H9 (cell line): Measurements from ENCODE around the gene PLA2G2F. TPM values are rescaled to one million over a fixed set of nuclear protein-coding genes. Genes with fewer than 3 reads are reported as not detected.

ENCODE experiments used
- DNase-seq: peaks from one replicate; pipeline ENCODE4 v3.0.0-alpha.2; 2017
- H2AFZ ChIP-seq: one replicate; pipeline ENCODE4 v1.6.1; 2013; ENCODE audit warnings: mild to moderate bottlenecking, low read length, control low read depth, moderate library complexity
- H2AK5ac ChIP-seq: 2 replicates; pipeline ENCODE4 v1.6.1; 2013; ENCODE audit warnings: low read length, control low read depth, mixed read lengths; ENCODE audit not compliant: insufficient read length
- H2BK120ac ChIP-seq: one replicate; pipeline ENCODE4 v1.6.1; 2013; ENCODE audit warnings: low read depth, mild to moderate bottlenecking, low read length, control low read depth, inconsistent platforms; ENCODE audit not compliant: poor library complexity, severe bottlenecking
- H2BK12ac ChIP-seq: 2 replicates; pipeline ENCODE4 v1.6.1; 2013; ENCODE audit warnings: low read length, control low read depth, mixed read lengths, low read depth; ENCODE audit not compliant: insufficient read length
- H2BK15ac ChIP-seq: 2 replicates; pipeline ENCODE4 v1.6.1; 2013; ENCODE audit warnings: low read depth, low read length, control low read depth
- H2BK20ac ChIP-seq: one replicate; pipeline ENCODE4 v1.6.1; 2013; ENCODE audit warnings: low read depth, mild to moderate bottlenecking, low read length, control low read depth, inconsistent platforms; ENCODE audit not compliant: poor library complexity, severe bottlenecking
- H2BK5ac ChIP-seq: 2 replicates; pipeline ENCODE4 v1.6.1; 2013; ENCODE audit warnings: low read length, control low read depth, mixed read lengths; ENCODE audit not compliant: insufficient read length
- H3K14ac ChIP-seq: 2 replicates; pipeline ENCODE4 v1.6.1; 2013; ENCODE audit warnings: low read length, control low read depth; ENCODE audit not compliant: insufficient read depth
- H3K18ac ChIP-seq: 2 replicates; pipeline ENCODE4 v1.6.1; 2013; ENCODE audit warnings: low read depth, mild to moderate bottlenecking, mixed read lengths, low read length, control low read depth; ENCODE audit not compliant: insufficient read length
- H3K23ac ChIP-seq: 2 replicates; pipeline ENCODE4 v1.6.1; 2013; ENCODE audit warnings: low read length, control low read depth, mixed read lengths, low read depth; ENCODE audit not compliant: insufficient read length
- H3K23me2 ChIP-seq: 2 replicates; pipeline ENCODE4 v1.6.1; 2013; ENCODE audit warnings: low read depth, mild to moderate bottlenecking, mixed read lengths, low read length, control low read depth; ENCODE audit not compliant: insufficient read length, poor library complexity, severe bottlenecking
- H3K27ac ChIP-seq: 2 replicates; pipeline ENCODE4 v1.5.1; 2013; ENCODE audit warnings: low read length, control low read depth, mixed read lengths, low read depth; ENCODE audit not compliant: insufficient read length
- H3K27me3 ChIP-seq: 2 replicates; pipeline ENCODE4 v1.6.1; 2013; ENCODE audit warnings: low read length, control low read depth, inconsistent platforms; ENCODE audit not compliant: insufficient read depth
- H3K4ac ChIP-seq: 2 replicates; pipeline ENCODE4 v1.6.1; 2013; ENCODE audit warnings: low read depth, mild to moderate bottlenecking, control low read depth, inconsistent platforms, low read length, moderate library complexity
- H3K4me1 ChIP-seq: 2 replicates; pipeline ENCODE4 v1.6.1; 2013; ENCODE audit warnings: low read length, control low read depth, inconsistent platforms; ENCODE audit not compliant: insufficient read depth
- H3K4me2 ChIP-seq: 2 replicates; pipeline ENCODE4 v1.6.1; 2013; ENCODE audit warnings: low read length, control low read depth, mixed read lengths; ENCODE audit not compliant: insufficient read length, insufficient read depth
- H3K56ac ChIP-seq: 2 replicates; pipeline ENCODE4 v1.6.1; 2013; ENCODE audit warnings: low read depth, mild to moderate bottlenecking, mixed read lengths, low read length, control low read depth; ENCODE audit not compliant: insufficient read length
- H3K79me1 ChIP-seq: 2 replicates; pipeline ENCODE4 v1.6.1; 2013; ENCODE audit warnings: low read depth, mild to moderate bottlenecking, moderate library complexity, low read length, control low read depth, inconsistent platforms; ENCODE audit not compliant: insufficient read depth, poor library complexity, severe bottlenecking
- H3K79me2 ChIP-seq: 2 replicates; pipeline ENCODE4 v1.6.1; 2013; ENCODE audit warnings: low read length, control low read depth, inconsistent platforms; ENCODE audit not compliant: insufficient read depth
- H3K9ac ChIP-seq: 2 replicates; pipeline ENCODE4 v1.6.1; 2013; ENCODE audit warnings: low read length, control low read depth, mixed read lengths; ENCODE audit not compliant: insufficient read length; ENCODE audit errors: extremely low read depth
- H3K9me3 ChIP-seq: one replicate; pipeline ENCODE4 v1.6.1; 2013; ENCODE audit warnings: low read depth, low read length, inconsistent platforms; ENCODE audit not compliant: control insufficient read depth
- H3T11ph ChIP-seq: one replicate; pipeline ENCODE4 v1.6.1; 2013; ENCODE audit warnings: mild to moderate bottlenecking, low read length, control low read depth, inconsistent platforms
- H4K20me1 ChIP-seq: one replicate; pipeline ENCODE4 v1.6.1; 2013; ENCODE audit not compliant: control insufficient read depth, insufficient read length, insufficient read depth
- H4K5ac ChIP-seq: 2 replicates; pipeline ENCODE4 v1.6.1; 2013; ENCODE audit warnings: low read depth, mild to moderate bottlenecking, mixed read lengths, low read length, control low read depth; ENCODE audit not compliant: insufficient read length
- H4K8ac ChIP-seq: replicated peaks from 2 replicates; pipeline ENCODE4 v1.6.1; 2013; ENCODE audit warnings: low read length, control low read depth, mixed read lengths, low read depth; ENCODE audit not compliant: insufficient read length
- H4K91ac ChIP-seq: 2 replicates; pipeline ENCODE4 v1.6.1; 2013; ENCODE audit warnings: low read depth, mild to moderate bottlenecking, moderate library complexity, mixed read lengths, low read length, control low read depth; ENCODE audit not compliant: insufficient read length
- H3K27ac Mint-ChIP-seq, 3 experiments: 2 replicates in 2 of 3; 3 replicates in 1 of 3; pipeline ENCODE4 v1.8.0; 2020 to 2021; ENCODE audit warnings: mixed read lengths in 3 of 3, mild to moderate bottlenecking in 1 of 3, moderate library complexity in 1 of 3
- H3K27me3 Mint-ChIP-seq: 2 replicates; pipeline ENCODE4 v1.8.0; 2021; ENCODE audit warnings: low read depth, mild to moderate bottlenecking, moderate library complexity, mixed read lengths
- H3K36me3 Mint-ChIP-seq, 3 experiments: 2 replicates in 2 of 3; 3 replicates in 1 of 3; pipeline ENCODE4 v1.8.0; 2020 to 2021; ENCODE audit warnings: low read depth in 3 of 3, mixed read lengths in 3 of 3; ENCODE audit not compliant: insufficient read depth in 1 of 3
- H3K4me1 Mint-ChIP-seq, 2 experiments: 2 replicates each; pipeline ENCODE4 v1.8.0; 2020; ENCODE audit warnings: mixed read lengths in 2 of 2
- H3K4me3 Mint-ChIP-seq, 2 experiments: 2 replicates in 1 of 2; 3 replicates in 1 of 2; pipeline ENCODE4 v1.8.0; 2020 to 2021; ENCODE audit warnings: mild to moderate bottlenecking in 2 of 2, mixed read lengths in 2 of 2, moderate library complexity in 1 of 2
- H3K9me3 Mint-ChIP-seq, 2 experiments: 2 replicates in 1 of 2; 3 replicates in 1 of 2; pipeline ENCODE4 v1.8.0; 2020; ENCODE audit warnings: mild to moderate bottlenecking in 2 of 2, mixed read lengths in 2 of 2, moderate library complexity in 1 of 2
- WGBS: extraction: QIAGEN DNeasy Blood & Tissue Kit; methylation state at CpG from one replicate; pipeline ENCODE4 v1.1.7; 2013; ENCODE audit warnings: missing lambda C conversion rate, low lambda C conversion rate, mixed read lengths; ENCODE audit not compliant: insufficient read length; ENCODE audit errors: extremely low coverage; 5-methylcytosine and 5-hydroxymethylcytosine counted together
- total RNA-seq: library from RNA; stranded (reverse); gene quantifications from 2 replicates; pipeline ENCODE4 v1.2.1, GENCODE V29; 2021
- TF ChIP-seq, protein P1 (sequence below): fragments of 200-600 bp; sonication (generic); conservative IDR thresholded peaks from 3 replicates; pipeline ENCODE4 v1.8.0; 2021; ENCODE audit warnings: antibody characterized with exemption, mild to moderate bottlenecking

The PLA2G2F gene
- total RNA-seq, 1 experiment from 2014 or later = not detected

DNA sequence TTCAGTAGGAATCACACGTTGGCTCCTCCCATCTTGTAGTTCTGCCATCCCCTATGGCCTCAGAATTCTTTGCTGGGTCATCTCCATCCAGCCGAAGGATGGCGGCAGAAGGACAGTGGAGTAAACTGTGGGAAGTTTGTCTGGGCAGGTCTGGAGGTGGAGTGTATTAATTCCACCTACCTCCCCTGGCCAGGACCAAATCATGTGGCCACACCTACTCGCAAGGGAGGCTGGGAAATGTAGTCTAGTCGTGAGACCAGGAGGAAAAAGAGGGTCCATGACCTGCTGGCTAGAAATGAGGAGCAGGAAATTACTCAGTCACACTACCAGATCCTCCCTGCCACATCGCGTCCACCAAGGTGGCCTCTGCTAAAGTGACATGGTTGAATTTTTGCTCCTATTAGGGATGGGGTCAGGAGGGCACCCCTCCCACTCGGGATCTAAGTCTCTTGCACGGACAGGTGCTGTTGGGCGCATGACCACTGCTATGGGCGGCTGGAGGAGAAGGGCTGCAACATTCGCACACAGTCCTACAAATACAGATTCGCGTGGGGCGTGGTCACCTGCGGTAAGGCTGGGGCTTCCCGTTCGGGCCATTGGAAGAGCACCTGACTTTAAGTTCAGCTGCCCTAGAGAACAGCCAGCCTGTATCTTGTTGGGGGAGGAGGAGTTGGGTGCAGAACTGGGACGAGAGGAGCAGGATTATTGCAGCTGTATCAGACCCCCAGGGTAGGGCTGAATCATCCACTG is 49.6 kb upstream of the PLA2G2F start:
- TF ChIP-seq, protein P1, sequence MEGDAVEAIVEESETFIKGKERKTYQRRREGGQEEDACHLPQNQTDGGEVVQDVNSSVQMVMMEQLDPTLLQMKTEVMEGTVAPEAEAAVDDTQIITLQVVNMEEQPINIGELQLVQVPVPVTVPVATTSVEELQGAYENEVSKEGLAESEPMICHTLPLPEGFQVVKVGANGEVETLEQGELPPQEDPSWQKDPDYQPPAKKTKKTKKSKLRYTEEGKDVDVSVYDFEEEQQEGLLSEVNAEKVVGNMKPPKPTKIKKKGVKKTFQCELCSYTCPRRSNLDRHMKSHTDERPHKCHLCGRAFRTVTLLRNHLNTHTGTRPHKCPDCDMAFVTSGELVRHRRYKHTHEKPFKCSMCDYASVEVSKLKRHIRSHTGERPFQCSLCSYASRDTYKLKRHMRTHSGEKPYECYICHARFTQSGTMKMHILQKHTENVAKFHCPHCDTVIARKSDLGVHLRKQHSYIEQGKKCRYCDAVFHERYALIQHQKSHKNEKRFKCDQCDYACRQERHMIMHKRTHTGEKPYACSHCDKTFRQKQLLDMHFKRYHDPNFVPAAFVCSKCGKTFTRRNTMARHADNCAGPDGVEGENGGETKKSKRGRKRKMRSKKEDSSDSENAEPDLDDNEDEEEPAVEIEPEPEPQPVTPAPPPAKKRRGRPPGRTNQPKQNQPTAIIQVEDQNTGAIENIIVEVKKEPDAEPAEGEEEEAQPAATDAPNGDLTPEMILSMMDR = no peak
- Histone ChIP-seq H3K9ac (no peak overlapping the region), H3K27ac (no peak overlapping the region), H3K23ac (no peak overlapping the region), H3K18ac (no peak overlapping the region), H4K91ac (no peak overlapping the region), H3K79me1 (no peaks in the 10 kb centered on the region), H2AK5ac (no peak overlapping the region), H3K27me3 (no peaks in the 10 kb centered on the region), H3K4me1 (no peaks in the 10 kb centered on the region), H2BK20ac (no peak overlapping the region), H2BK12ac (no peak overlapping the region), H4K20me1 (no peaks in the 10 kb centered on the region), H2AFZ (peak overlapping the region; percentile 94), H2BK120ac (no peak overlapping the region), H3K23me2 (no peaks in the 10 kb centered on the region), H4K8ac (no peak overlapping the region), H3K79me2 (no peaks in the 10 kb centered on the region), H3K4ac (no peak overlapping the region), H3K9me3 (no peaks in the 10 kb centered on the region), H3K56ac (no peak overlapping the region), H3K4me2 (no peak overlapping the region), H4K5ac (no peak overlapping the region), H3T11ph (no peak overlapping the region), H2BK15ac (no peak overlapping the region), H2BK5ac (no peak overlapping the region), H3K14ac (no peak overlapping the region)
- no peak overlapping the region for H3K4me3 Mint-ChIP-seq
- DNase-seq = peak; percentile 77
- peaks cover 11 to 22% of the 10 kb centered on the region in 2 experiments for H3K9me3 Mint-ChIP-seq
- no CpG with 5 or more reads among the region's 19 CpGs for WGBS
- H3K36me3 Mint-ChIP-seq = no peaks in the 10 kb centered on the region; a peak in 1 of 7 replicates
- H3K4me1 Mint-ChIP-seq = peaks cover 3 to 4% of the 10 kb centered on the region in 2 experiments
- H3K27ac Mint-ChIP-seq = no peak overlapping the region
- peaks cover 27% of the 10 kb centered on the region for H3K27me3 Mint-ChIP-seq
